H9 (cell line): ENCODE results near the gene LRMDA. TPM values are rescaled to one million over a fixed set of nuclear protein-coding genes. Genes with fewer than 3 reads are reported as not detected.

Experiments
- microRNA-seq: library from miRNA; unstranded; fragments of <30 nt; microRNA quantifications from one replicate; pipeline ENCODE4, GENCODE V29; 2020; ENCODE audit warnings: borderline microRNAs expressed
- total RNA-seq: library from RNA; stranded (reverse); gene quantifications from 2 replicates; pipeline ENCODE4 v1.2.1, GENCODE V29; 2021

LRMDA gene
- total RNA-seq, 1 experiment from 2014 or later: 1.8 TPM

Small RNA genes lying within 50 kb of the gene (microRNA-seq; reads per million reads assigned to microRNA genes)
- not detected for gene MIR606

Other genes starting within 250 kb of the LRMDA start
- gene VDAC2, start 220.8 kb upstream of the LRMDA start, total RNA-seq: 264 and 271 TPM in 2 replicates
- gene COMTD1, start 195.7 kb upstream of the LRMDA start, total RNA-seq: 28.3 and 29.9 TPM in 2 replicates
- 0.09 and 0.13 TPM in 2 replicates for gene ZNF503, start 29.9 kb upstream of the LRMDA start, total RNA-seq